Calu3 (cell line): ENCODE data around the gene IL13RA1. TPM values are rescaled to one million over a fixed set of nuclear protein-coding genes. Genes with fewer than 3 reads are reported as not detected.

Experiments used
- BruUV-seq: library from RNA; stranded (reverse); fragments of 400-500 nt; replicated peaks from 2 replicates; lab custom pipeline; 2021; lab: Mats Ljungman, UMichigan
- CTCF ChIA-PET: fragments of 300-600 bp; sonication (Branson Sonifier 250); formaldehyde crosslinking; loops from one replicate; lab custom pipeline; 2022; ENCODE audit warnings: antibody characterized with exemption; lab: Charles Lee
- DNase-seq: peaks from one replicate; pipeline ENCODE4 v3.0.0; 2022
- H3K27ac Mint-ChIP-seq: one replicate; pipeline ENCODE4 v1.8.0; 2022; ENCODE audit warnings: mixed read lengths; ENCODE audit not compliant: unreplicated experiment
- H3K27me3 Mint-ChIP-seq: one replicate; pipeline ENCODE4 v1.8.0; 2022; ENCODE audit warnings: mixed read lengths; ENCODE audit not compliant: unreplicated experiment
- H3K36me3 Mint-ChIP-seq: one replicate; pipeline ENCODE4 v1.8.0; 2022; ENCODE audit warnings: mild to moderate bottlenecking, moderate library complexity, mixed read lengths; ENCODE audit not compliant: insufficient read depth, unreplicated experiment
- H3K4me1 Mint-ChIP-seq: one replicate; pipeline ENCODE4 v1.8.0; 2022; ENCODE audit warnings: mild to moderate bottlenecking, low read depth, mixed read lengths; ENCODE audit not compliant: unreplicated experiment
- H3K4me3 Mint-ChIP-seq: one replicate; pipeline ENCODE4 v1.8.0; 2022; ENCODE audit warnings: mild to moderate bottlenecking, low read depth, moderate library complexity, mixed read lengths; ENCODE audit not compliant: unreplicated experiment
- H3K9me3 Mint-ChIP-seq: one replicate; pipeline ENCODE4 v1.8.0; 2022; ENCODE audit warnings: low read depth, mixed read lengths; ENCODE audit not compliant: unreplicated experiment
- intact Hi-C: fragments of 100-400 bp; cut with micrococcal nuclease; formaldehyde crosslinking; loops from one replicate; pipeline ENCODE4 v1.10.0; 2022; ENCODE audit not compliant: unreplicated experiment
- total RNA-seq: library from RNA; stranded (reverse); gene quantifications from 2 replicates; pipeline ENCODE4 v1.2.3, GENCODE V29; 2022
- TF ChIP-seq, protein P1 (sequence below): fragments of 200-600 bp; IDR thresholded peaks from one replicate; pipeline ENCODE4 v1.8.0; 2022; ENCODE audit warnings: antibody characterized with exemption; ENCODE audit not compliant: unreplicated experiment

The IL13RA1 gene
- total RNA-seq, 1 experiment from 2014 or later: 67.8 TPM

GRCh38 chrX:118736394-118737010 is 9.1 kb downstream of the IL13RA1 start:
- intact Hi-C loops: no loop called here

GRCh38 chrX:118739577-118739976 is 12.2 kb downstream of the IL13RA1 start:
- H3K4me1 Mint-ChIP-seq: no peaks in the 10 kb centered on the region
- intact Hi-C loops: no loop called here
- peaks cover 11% of the 10 kb centered on the region for H3K36me3 Mint-ChIP-seq
- H3K4me3 Mint-ChIP-seq: no peak overlapping the region
- DNase-seq: no peak
- H3K9me3 Mint-ChIP-seq: peaks cover 8% of the 10 kb centered on the region
- H3K27ac Mint-ChIP-seq: no peak overlapping the region
- TF ChIP-seq, protein P1, sequence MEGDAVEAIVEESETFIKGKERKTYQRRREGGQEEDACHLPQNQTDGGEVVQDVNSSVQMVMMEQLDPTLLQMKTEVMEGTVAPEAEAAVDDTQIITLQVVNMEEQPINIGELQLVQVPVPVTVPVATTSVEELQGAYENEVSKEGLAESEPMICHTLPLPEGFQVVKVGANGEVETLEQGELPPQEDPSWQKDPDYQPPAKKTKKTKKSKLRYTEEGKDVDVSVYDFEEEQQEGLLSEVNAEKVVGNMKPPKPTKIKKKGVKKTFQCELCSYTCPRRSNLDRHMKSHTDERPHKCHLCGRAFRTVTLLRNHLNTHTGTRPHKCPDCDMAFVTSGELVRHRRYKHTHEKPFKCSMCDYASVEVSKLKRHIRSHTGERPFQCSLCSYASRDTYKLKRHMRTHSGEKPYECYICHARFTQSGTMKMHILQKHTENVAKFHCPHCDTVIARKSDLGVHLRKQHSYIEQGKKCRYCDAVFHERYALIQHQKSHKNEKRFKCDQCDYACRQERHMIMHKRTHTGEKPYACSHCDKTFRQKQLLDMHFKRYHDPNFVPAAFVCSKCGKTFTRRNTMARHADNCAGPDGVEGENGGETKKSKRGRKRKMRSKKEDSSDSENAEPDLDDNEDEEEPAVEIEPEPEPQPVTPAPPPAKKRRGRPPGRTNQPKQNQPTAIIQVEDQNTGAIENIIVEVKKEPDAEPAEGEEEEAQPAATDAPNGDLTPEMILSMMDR: no peak
- CTCF ChIA-PET: no interaction called here
- H3K27me3 Mint-ChIP-seq: no peaks in the 10 kb centered on the region
- BruUV-seq: no TSS peak

More at GRCh38 chrX:118736394-118737010, 9.1 kb downstream of the IL13RA1 start:
- H3K4me3 Mint-ChIP-seq: no peak overlapping the region
- no peaks in the 10 kb centered on the region for H3K4me1 Mint-ChIP-seq
- H3K36me3 Mint-ChIP-seq: peaks cover 6% of the 10 kb centered on the region
- TF ChIP-seq, protein P1: no peak
- no peaks in the 10 kb centered on the region for H3K27me3 Mint-ChIP-seq
- H3K27ac Mint-ChIP-seq: no peak overlapping the region
- CTCF ChIA-PET: no interaction called here
- BruUV-seq: no TSS peak
- H3K9me3 Mint-ChIP-seq: peaks cover 8% of the 10 kb centered on the region
- DNase-seq: no peak

- no TSS peak for BruUV-seq
- intact Hi-C loops: no loop called here
- CTCF ChIA-PET: no interaction called here
Observed at GRCh38 chrX:118740276-118740889, 13.0 kb downstream of the IL13RA1 start.

DNA sequence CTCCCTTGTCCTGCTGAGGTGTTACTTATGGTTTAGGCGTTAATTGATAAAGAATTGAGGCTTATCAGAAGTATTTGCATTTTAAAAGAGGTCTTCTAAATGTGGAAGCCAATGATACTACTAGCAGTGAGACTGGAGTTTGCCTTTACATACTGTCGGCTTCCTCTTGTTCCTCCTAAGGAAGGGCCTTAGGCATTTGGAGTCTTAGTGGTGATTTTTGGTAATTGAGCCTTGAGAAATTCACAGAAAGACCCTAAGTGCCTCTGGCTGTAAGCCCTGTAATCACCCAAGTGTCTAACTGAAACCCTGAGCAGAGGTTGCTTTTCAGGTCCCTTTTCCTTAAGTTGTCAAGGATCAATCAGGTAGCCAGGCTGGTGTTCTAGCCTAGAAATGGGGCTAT is 14.8 kb downstream of the IL13RA1 start:
- Mint-ChIP-seq H3K27me3 (no peaks in the 10 kb centered on the region), H3K36me3 (peaks cover 11% of the 10 kb centered on the region), H3K27ac (no peak overlapping the region), H3K4me3 (no peak overlapping the region), H3K9me3 (peaks cover 4% of the 10 kb centered on the region), H3K4me1 (no peaks in the 10 kb centered on the region)
- DNase-seq: no peak
- CTCF ChIA-PET: no interaction called here
- intact Hi-C loops: no loop called here
- no TSS peak for BruUV-seq
- TF ChIP-seq, protein P1: no peak

More at GRCh38 chrX:118740276-118740889, 13.0 kb downstream of the IL13RA1 start:
- H3K27me3 Mint-ChIP-seq: no peaks in the 10 kb centered on the region
- H3K4me3 Mint-ChIP-seq: no peak overlapping the region
- no peaks in the 10 kb centered on the region for H3K4me1 Mint-ChIP-seq
- no peak overlapping the region for H3K27ac Mint-ChIP-seq
- H3K36me3 Mint-ChIP-seq: peaks cover 11% of the 10 kb centered on the region
- no peak for DNase-seq
- H3K9me3 Mint-ChIP-seq: peaks cover 8% of the 10 kb centered on the region
- TF ChIP-seq, protein P1: no peak
